Tibial artery (tissue), 4 donors: Measurements from ENCODE around the gene GSAP.

Experiments
- DNase-seq, 2 donors: peaks; one replicate each; pipeline ENCODE4 v3.0.0-alpha.2; 2019
- H3K27ac ChIP-seq, 2 donors: fragments of 200-600 bp; sonication (generic) in 1 of 2; 1 replicate in 1 of 2; 2 replicates in 1 of 2; pipeline ENCODE4 v1.5.1; 2018 to 2019; ENCODE audit warnings: mild to moderate bottlenecking in 1 of 2
- H3K27me3 ChIP-seq, 2 donors: fragments of 200-600 bp; sonication (generic) in 1 of 2; one replicate each; pipeline versions ENCODE4 v1.5.1 to v1.6.0; 2016 to 2019
- H3K36me3 ChIP-seq, 3 donors: fragments of 200-600 bp; sonication (generic) in 2 of 3; one replicate each; pipeline ENCODE4 v1.5.1; 2016 to 2019; ENCODE audit warnings: mild to moderate bottlenecking in 2 of 3
- H3K4me1 ChIP-seq, 4 donors: fragments of 200-600 bp; sonication (generic) in 2 of 4; 1 replicate in 3 of 4; 2 replicates in 1 of 4; pipeline ENCODE4 v1.5.1; 2016 to 2019
- H3K4me3 ChIP-seq, 2 donors: fragments of 200-600 bp; sonication (generic) in 1 of 2; 1 replicate in 1 of 2; 2 replicates in 1 of 2; pipeline ENCODE4 v1.5.1; 2018 to 2019; ENCODE audit warnings: mild to moderate bottlenecking in 2 of 2
- H3K9me3 ChIP-seq, 3 donors: fragments of 200-600 bp; sonication (generic) in 1 of 3; one replicate each; pipeline ENCODE4 v1.5.1; 2016 to 2019
- CTCF ChIP-seq, 2 experiments: fragments of 200-600 bp in 1 of 2; fragments of 450-650 bp in 1 of 2; IDR thresholded peaks; one replicate each; pipeline ENCODE4 v1.5.1; 2017 to 2019; ENCODE audit warnings: antibody characterized with exemption in 2 of 2, mild to moderate bottlenecking in 1 of 2, moderate library complexity in 1 of 2
- intact Hi-C: fragments of 100-400 bp; cut with DNase I; formaldehyde crosslinking; loops from one replicate; pipeline ENCODE4 v1.15.0; 2023; ENCODE audit warnings: low total_unique reads

Gene GSAP

GRCh38 chr7:77427996-77428603 lies 12.0 kb upstream of the GSAP start:
- Histone ChIP-seq H3K9me3 (no peaks in the 10 kb centered on the region), H3K4me3 (no peak overlapping the region), H3K27me3 (no peaks in the 10 kb centered on the region), H3K27ac (no peak overlapping the region), H3K36me3 (no peaks in the 10 kb centered on the region), H3K4me1 (no peaks in the 10 kb centered on the region)
- TF ChIP-seq CTCF (IDR thresholded peaks at IDR 0.05) = no peak
- intact Hi-C loops = no loop called here
- no peak for DNase-seq

GRCh38 chr7:77426521-77427051 lies 10.4 kb upstream of the GSAP start:
- Histone ChIP-seq H3K27ac (no peak overlapping the region), H3K27me3 (no peaks in the 10 kb centered on the region), H3K4me3 (no peak overlapping the region), H3K4me1 (no peaks in the 10 kb centered on the region), H3K36me3 (no peaks in the 10 kb centered on the region), H3K9me3 (no peaks in the 10 kb centered on the region)
- intact Hi-C loops = no loop called here
- TF ChIP-seq CTCF (IDR thresholded peaks at IDR 0.05) = no peak
- no peak for DNase-seq

- no peak overlapping the region for H3K27ac ChIP-seq
- no peak for TF ChIP-seq CTCF (IDR thresholded peaks at IDR 0.05)
- H3K4me1 ChIP-seq = no peaks in the 10 kb centered on the region
- intact Hi-C loops = no loop called here
- no peak overlapping the region for H3K4me3 ChIP-seq
- no peaks in the 10 kb centered on the region for H3K36me3 ChIP-seq
- no peaks in the 10 kb centered on the region for H3K27me3 ChIP-seq
- DNase-seq = no peak
- H3K9me3 ChIP-seq = no peaks in the 10 kb centered on the region
These were observed 9.9 kb upstream of the GSAP start for GRCh38 chr7:77426052-77426404.

GRCh38 chr7:77425101-77426051 lies 9.2 kb upstream of the GSAP start:
- H3K4me3 ChIP-seq = no peak overlapping the region
- no peak for DNase-seq
- H3K4me1 ChIP-seq = no peaks in the 10 kb centered on the region
- intact Hi-C loops = no loop called here
- no peaks in the 10 kb centered on the region for H3K36me3 ChIP-seq
- H3K27ac ChIP-seq = no peak overlapping the region
- no peak for TF ChIP-seq CTCF (IDR thresholded peaks at IDR 0.05)
- H3K9me3 ChIP-seq = no peaks in the 10 kb centered on the region
- H3K27me3 ChIP-seq = no peaks in the 10 kb centered on the region

- no peak for TF ChIP-seq CTCF (IDR thresholded peaks at IDR 0.05)
- Histone ChIP-seq H3K9me3 (no peaks in the 10 kb centered on the region), H3K27ac (no peak overlapping the region), H3K27me3 (no peaks in the 10 kb centered on the region), H3K4me1 (no peaks in the 10 kb centered on the region), H3K4me3 (no peak overlapping the region), H3K36me3 (no peaks in the 10 kb centered on the region)
- intact Hi-C loops = no loop called here
- no peak for DNase-seq
These were observed 6.4 kb upstream of the GSAP start for GRCh38 chr7:77422500-77422899.
